Measurements from ENCODE around the gene MAML2.
A peak's percentile ranks its signal among the peaks of the same experiment; 100 is the strongest.

The MAML2 gene

DNA sequence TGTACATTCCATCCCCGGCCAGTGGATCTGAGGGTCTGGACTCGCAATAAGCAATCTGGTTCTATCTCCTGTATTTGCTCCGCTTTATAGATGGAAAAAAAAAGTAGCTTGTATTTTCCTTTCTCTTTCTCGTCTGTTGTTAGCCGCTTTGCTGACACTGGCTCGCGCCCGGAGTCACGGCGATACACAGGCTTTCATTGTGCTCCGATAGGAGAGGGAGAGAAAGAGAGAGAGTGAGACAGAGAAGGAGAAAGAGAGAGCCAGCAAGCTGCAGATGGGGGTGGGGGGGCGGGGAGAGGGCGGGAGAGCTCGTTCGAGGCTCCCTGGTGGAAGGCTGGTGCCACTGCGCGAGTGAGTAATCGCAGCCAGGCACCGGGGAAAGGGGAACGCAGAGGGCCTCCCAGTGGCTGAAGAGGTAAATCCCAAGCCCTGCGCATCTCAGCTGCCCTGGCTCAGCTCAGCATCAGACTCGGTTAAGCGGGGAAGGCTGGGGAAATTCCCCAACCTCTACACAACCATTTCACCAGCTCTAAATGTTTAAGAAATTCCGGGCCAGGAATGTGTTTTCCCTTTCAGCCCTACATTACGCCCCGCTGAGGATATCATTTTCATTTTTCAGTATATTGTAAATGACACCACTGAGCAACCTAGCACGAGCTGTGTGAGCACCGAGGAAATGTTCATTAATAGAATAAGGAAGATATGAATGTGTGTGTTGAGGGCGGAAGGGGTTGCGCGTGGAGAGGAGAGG is at the start of gene MAML2:
TSS of gene MAML2 (minus strand) at position 235 of the 751 bp plus-strand sequence. CDS start 1,300 bp downstream, outside the sequence.
- DNase-seq (ENCODE audit: low read depth in 1 of 2, low spot score in 1 of 2): peak; percentile 77 to 81

DNA sequence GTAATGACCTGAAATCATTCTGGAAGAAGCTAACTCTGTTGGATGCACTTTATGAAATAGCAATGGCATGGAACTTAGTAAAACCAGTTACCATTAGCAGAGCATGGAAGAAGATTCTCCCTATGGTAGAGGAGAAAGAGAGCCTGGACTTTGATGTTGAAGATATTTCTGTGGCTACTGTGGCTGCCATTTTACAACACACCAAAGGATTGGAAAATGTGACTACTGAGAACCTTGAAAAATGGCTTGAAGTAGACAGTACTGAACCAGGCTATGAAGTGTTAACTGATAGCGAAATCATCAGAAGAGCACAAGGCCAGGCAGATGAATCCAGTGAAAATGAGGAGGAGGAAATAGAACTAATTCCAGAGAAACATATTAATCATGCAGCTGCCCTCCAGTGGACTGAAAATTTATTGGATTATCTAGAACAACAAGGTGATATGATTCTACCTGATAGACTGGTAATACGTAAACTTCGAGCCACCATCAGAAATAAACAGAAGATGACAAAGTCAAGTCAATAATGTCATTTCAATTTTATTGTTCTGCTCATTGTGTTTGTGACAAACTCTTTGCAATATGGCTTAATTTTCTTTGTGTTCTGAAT is 48.8 kb upstream of the MAML2 start:
- no peak for DNase-seq (ENCODE audit: low read depth in 1 of 2, low spot score in 1 of 2)

DNA sequence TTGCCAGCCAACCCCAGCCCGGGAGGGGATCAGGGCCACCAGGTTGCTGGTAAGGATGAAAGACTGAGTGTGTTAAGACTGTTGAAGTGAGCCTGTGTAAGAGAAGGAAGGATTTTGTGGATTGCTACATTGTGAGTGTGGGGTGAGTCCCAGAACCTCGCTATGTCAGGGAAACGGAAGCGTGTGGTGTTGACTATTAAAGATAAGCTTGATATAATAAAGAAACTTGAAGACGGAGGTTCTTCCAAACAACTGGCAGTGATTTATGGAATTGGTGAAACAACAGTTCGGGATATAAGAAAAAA is 47.4 kb upstream of the MAML2 start:
- no peak for DNase-seq (ENCODE audit: low read depth in 1 of 2, low spot score in 1 of 2)

DNA sequence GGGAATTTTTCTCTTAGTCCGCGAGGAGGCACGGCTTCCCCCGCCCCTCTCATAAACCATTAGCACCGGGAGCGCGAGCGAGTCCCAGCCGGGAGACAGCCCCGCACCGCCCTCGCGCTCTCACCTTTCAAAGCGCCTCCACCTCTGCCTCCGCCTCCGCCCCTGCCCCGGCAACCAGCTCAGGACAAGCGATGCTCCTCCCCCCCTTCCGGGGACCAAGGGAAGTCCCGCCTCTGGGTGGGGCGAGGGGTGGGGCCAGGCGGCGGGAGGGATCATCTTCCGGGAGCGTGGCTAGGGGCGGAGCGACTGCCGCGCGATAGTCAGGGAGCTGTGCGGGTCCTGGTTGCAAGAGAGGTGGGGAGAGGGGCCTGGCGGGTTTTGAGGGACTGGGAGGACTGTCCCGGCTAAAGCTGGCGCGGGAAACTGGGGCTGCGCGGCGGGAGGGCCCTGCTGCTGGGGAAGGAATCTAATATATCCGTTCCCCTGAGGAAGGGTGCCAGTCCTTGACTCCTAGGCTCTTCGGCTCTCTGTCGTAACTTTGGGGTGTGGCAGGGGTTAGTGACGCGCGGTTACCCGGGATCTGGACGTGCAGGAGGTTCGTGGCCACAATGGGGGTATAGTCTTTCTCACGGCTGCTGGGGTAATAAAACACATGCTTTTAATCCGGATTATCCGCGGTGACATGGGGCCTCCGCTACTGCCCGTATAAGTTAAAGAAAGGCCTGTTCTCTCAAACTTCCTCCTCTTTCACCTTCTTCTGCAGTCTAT is 46.9 kb upstream of the MAML2 start, which contains the start of the genes CCDC82 and JRKL:
TSS of gene CCDC82 (minus strand) at position 193 of the 768 bp plus-strand sequence. CDS start 5,165 bp downstream, outside the sequence.
TSS of gene JRKL (plus strand) at position 294 of the 768 bp plus-strand sequence. CDS start 637 bp downstream, outside the sequence.
- peak; percentile 98 for DNase-seq (ENCODE audit: low read depth in 1 of 2, low spot score in 1 of 2)

DNA sequence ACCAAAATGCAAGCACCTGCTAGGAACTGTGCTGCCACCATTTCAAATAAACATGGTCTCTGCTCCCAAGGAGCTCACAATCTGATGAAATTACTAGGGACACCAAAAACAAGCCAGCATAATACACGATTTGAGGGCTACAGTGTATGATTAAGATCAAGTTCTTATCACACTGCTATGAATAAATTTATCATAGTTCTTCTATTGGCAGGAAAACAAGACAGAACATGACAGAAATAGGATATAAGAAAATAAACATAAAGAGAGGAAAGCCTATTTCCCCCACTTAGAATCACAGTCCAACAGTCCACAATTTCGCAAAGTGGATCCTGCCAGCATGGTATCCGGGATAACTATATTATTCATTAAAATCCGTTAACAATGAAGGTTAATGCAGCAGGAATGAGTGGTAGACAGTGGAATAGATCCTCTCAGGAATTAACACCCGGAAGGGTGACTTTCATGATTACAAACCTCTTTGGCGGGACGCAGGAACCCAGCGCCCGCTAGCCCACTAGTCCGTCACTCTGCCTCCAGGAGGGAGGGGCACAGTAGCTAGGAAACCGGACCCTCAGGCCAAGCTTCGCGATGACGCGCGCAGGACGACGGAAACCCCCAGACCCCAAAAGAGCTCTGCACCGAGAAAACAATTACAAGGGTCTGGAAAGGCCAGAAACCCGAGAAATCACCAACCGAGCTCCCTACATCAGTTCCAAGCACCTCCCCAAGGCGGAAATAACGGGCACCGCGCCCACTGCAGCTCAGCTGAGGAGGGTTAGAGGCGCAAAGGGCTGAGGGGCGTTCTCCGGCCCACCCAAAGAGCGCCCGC is 46.1 kb upstream of the MAML2 start:
- no peak for DNase-seq (ENCODE audit: low read depth in 1 of 2, low spot score in 1 of 2)

DNA sequence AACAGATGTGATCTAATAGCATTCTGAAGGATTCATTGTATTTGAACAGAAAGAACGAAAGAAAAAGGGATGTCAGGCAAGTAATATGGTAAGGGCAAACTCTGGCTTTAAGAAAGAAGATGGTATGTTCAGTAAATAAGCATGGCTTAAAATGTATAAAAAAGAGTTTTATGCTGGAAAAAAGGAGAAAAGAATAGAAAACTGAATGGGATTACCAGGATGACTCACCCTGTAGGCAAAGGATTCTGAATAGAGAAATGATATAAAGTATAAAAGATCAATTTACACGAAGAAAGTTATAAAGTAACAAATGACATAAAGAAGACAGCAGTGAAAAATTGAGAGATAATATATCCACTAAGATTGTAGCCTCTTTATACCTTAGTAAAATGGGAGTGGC is 42.2 kb upstream of the MAML2 start:
- no peak for DNase-seq (ENCODE audit: low read depth in 1 of 2, low spot score in 1 of 2)

DNA sequence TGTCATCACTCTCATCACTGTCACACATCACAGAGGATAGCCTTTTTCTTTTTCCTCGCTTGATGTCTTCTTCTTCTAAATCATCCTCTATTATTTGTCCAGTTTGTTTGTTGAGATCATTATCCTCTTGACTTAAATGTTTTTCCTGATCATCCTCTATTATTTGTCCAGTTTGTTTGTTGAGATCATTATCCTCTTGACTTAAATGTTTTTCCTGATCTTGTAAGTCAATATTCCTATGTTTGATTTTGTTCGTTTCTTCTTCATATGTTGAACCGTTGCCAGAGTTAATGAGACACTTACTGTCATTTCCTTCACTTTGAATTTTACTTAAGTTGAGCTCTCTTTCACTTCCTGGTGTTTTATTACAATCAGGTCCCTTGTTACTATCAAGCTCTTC is 41.2 kb upstream of the MAML2 start:
- DNase-seq (ENCODE audit: low read depth in 1 of 2, low spot score in 1 of 2): no peak

DNA sequence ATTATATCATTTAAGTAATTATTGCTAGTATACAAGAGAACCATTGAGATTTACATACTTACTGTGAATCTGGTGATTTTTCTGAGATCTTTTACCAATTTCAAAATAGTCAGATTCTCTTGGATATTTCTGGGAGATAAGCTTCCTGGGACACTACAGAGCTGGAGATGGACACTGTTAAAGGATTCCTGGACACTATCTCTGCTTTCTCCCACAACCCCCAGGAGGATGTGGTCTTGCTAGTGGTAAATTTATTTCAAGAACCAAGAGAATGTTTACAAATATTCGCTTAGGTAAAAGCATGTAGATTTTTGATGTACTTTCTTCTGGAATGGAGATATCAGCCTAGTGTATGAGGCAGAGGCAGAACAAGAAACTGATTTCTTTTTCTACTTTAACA is 33.8 kb upstream of the MAML2 start:
- no peak for DNase-seq (ENCODE audit: low read depth in 1 of 2, low spot score in 1 of 2)

DNA sequence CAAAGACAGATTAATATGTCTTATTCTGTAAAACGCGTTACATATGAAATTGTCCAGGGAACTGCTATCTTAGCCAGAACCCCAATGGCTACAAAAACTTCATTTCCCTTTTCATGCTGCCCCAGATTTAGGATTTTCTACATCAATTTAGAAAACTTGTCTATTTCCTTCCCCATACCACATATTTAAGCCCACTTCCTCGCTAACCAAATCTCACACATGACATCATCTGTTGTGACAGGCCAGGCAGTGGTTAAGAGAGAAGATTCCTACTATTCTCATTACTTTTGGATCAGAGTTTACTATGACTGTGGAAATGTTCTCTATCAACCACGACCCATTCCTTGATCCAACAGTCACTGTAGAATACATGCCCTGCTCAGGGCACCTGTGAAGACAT is 30.8 kb upstream of the MAML2 start:
- DNase-seq (ENCODE audit: low read depth in 1 of 2, low spot score in 1 of 2): no peak

DNA sequence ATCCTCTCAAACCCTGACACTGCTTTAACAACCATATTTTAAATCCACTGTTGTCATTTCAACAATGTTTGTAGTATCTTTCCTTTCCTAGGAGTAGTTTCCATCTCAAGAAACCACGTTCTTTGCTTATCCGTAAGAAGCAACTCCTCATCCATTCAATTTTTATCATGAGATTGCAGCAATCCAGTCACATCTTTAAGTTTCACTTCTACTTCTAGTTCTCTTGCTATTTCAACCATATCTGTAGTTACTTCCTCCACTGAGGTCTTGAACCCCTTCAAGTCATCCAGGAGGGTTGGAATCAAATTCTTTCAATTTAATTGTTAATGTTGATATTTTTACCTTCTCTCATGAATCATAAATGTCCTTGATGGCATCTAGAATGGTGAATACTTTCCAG is 24.3 kb upstream of the MAML2 start:
- DNase-seq (ENCODE audit: low read depth in 1 of 2, low spot score in 1 of 2): no peak

DNA sequence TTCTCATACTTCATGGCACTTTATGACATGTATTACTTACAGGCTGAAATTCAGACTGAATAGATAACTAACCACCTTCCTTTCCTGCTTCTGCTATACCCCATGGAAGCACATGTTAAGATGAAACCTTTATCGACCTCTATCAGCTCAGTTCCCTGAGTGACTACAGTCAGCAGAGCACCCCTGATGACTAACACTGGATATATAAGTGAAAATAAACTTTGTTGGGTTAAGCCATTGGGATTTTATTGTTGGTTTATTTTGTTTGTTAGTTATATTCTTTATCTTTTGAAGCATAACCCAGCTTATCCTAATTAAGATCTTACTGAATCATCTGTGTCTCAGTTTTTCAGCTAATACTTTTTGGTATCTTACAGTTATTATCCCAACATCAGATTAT is 23.0 kb upstream of the MAML2 start:
- DNase-seq (ENCODE audit: low read depth in 1 of 2, low spot score in 1 of 2): no peak

DNA sequence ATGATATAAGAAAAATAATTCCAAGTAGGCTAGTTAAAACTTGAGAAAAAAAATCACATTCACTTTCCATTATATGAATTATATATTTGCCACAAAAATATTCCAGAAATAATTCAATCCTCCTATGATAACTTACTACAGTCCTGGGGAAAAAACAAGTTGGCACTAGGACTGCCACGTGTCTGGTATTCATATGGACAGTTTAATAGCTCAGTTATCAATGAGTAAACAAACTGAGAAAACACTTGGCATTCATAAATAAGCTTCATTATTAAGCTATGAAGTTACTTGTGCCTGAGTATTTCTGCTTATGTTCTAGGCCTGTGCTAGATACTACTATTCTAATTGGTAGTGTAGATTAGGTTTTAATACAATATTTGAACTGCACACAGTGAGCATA is 22.5 kb upstream of the MAML2 start:
- no peak for DNase-seq (ENCODE audit: low read depth in 1 of 2, low spot score in 1 of 2)

DNA sequence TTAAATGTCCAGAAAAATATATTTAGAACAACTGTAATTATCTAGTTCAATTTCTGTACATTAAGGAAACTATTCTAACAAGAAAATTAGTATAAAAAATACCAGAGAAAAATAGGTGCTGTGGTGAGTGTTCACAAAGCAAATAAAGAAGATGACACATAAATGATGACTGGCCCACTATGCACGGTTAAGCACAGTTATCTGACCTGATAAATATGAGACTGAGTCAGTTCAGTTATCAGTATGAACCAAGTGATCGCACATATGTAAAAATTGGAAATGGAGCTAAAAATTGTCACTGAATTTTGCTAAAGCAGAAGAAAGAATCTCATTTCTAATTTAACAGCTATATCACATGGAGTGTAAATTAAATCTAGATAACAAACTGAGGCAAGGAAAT is 18.8 kb upstream of the MAML2 start:
- DNase-seq (ENCODE audit: low read depth in 1 of 2, low spot score in 1 of 2): no peak

DNA sequence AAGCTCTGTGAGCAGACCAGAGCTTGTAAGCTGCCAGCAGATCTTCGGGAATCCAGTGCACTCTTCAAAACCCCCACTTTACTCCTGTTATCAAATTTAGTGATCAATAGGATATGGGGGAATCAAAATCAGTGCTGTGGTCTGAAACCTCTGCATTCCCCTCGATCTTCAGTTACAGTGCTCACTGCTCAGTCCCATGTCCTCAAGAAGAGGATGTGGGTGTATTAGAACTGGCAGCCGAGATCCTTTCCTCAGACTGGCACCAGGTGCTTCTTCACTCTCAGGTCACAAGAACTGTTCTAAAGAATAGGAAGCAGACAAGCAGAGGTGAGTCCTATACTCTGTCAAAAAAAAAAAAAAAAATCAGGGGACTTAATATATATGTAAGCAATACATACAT is 15.3 kb upstream of the MAML2 start:
- no peak for DNase-seq (ENCODE audit: low read depth in 1 of 2, low spot score in 1 of 2)

DNA sequence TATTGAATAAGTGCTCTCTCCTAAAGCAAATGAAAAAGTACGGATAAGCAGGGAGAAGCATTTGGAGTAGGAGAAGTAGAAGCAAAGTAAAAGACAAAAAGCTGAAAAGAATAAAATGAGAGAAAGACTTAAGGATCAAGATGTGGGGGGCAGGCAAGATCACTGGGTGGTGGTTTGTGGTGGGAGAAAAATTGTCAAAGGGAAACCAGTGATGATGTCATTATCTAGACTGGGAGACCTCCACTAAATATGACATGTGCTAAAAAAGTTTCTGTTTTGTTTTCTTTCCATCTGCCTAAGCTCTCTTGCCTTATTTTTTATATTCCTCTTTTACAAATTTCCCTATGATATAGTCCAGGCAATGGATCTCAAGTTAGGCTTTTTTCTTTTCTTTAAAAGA is 14.8 kb upstream of the MAML2 start:
- DNase-seq (ENCODE audit: low read depth in 1 of 2, low spot score in 1 of 2): no peak

DNA sequence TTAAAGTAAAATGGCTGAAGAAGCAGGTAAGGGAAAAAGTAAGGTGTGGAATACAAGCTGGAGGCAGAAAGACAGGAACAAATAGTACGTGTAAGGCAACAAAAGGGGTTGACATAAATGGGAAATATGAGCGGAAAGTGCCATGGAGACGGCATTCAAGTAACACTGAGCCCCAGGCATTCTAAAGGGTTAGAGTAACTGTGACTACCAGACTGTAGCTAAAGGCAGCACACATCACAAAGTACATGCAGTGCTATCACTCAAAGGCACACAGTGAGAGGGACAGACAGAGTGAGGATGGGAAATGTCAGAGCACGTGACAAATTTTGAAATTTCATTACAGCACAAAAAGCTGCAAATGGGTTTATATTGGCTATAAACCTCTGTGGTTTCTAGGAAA is 13.9 kb upstream of the MAML2 start:
- DNase-seq (ENCODE audit: low read depth in 1 of 2, low spot score in 1 of 2): no peak

DNA sequence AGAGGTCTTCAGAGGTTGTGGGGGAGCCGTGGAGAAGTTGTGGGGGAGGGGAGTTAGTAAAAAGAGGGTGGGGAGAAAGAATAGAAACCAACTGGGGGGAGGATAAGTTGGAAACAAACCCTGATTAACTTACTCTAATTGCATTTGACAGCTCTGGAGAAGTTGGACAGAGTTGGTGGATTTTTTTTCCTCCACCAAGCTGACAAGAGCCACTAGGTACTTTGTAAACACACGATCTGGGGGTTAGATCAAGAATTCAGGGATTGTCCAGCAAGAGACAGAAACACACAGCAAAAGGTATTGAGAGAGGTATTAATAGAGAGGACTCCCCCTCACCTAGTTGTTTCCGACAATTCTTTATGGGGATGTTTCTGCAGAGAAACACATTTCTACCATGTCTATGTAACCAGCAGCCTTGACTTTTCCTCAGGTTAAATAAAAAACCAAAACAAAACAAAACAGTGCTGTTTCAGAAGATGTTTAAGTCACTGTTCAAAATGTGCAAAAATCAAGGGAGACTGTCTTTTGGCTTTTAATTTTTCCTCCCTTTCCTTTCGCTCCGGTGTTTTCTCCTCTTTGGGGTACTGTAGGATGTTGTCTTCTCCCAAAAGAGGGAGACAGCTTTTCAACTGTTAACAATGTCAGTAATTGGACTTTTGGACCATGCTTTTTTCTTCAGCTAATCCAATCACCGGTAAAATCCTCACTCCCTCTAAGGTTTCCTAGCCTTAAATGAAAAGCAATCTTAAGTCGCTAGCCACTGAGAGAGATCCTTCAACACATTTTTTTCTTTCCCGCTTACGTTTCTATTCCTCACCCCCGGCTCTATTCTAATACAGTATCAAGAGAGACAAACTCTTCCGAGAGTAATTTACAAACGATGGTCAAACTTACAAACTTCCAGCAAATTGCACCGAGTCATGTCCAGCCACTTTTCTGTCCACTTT is 708 bp downstream of the MAML2 start:
- no peak for DNase-seq (ENCODE audit: low read depth in 1 of 2, low spot score in 1 of 2)

DNA sequence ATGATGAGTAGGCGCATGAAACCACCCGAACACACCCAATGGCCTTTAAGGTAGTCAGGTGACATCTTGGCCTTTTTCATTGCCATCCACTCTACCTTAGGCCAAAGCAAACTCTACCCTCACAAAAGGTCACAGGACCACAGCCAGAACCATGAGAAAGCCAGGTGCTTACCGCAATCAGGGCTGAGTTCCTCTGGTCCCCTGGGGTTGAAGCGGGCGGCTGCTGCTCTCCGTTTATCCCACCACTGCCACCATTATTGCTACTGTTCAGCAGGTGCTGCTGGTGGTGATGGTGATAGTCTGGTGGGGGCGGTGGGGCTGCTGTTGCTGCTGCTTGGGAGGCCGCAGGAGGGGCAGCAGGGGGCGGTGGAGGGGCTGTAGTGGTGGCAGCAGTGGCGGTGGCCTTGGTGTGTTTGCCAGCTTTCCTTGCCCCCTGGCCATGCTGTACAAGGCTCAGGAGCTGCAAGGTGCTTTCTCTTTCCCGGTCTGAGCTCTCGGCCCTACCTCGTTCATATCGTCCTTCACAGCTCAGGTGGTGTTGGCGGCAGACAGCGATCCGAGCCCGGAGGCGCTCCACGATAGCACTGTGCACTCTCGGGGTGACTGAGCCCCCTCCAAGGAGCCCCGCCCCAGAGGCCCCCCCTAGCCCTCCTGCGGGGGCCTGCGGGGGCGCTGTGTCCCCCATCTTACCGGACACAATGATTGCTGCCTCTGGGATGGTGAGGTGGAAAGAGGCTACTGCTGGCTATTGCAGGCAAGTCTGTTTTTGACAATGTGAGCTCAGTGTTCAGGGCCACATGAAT is 1.6 kb downstream of the MAML2 start:
- peak; percentile 37 to 38 for DNase-seq (ENCODE audit: low read depth in 1 of 2, low spot score in 1 of 2)

DNA sequence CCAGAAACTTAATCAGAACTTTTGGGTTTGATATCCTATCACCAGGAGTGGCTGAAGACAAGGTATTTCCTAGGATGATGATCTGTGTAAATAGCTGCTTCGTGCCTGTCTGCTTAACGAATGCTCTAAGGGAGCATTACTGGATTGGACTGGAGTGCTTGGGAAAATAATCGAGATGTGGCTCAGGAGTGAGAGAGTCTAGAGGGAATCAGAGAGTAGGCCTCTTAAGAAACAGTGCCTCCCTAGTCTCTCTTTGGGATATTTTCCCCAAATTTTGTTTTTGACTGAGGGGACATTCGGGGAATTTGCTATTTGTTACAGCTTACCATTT is 2.5 kb downstream of the MAML2 start:
- DNase-seq (ENCODE audit: low read depth in 1 of 2, low spot score in 1 of 2): no peak
